HG02588 (cell line): ENCODE results near the gene BRIP1.

Source experiments
- ATAC-seq: cut with Tn5 transposase; IDR thresholded peaks from one replicate; pipeline ENCODE4 v1.9.1; 2021; ENCODE audit warnings: mild to moderate bottlenecking, moderate library complexity; ENCODE audit not compliant: unreplicated experiment

Gene BRIP1

DNA sequence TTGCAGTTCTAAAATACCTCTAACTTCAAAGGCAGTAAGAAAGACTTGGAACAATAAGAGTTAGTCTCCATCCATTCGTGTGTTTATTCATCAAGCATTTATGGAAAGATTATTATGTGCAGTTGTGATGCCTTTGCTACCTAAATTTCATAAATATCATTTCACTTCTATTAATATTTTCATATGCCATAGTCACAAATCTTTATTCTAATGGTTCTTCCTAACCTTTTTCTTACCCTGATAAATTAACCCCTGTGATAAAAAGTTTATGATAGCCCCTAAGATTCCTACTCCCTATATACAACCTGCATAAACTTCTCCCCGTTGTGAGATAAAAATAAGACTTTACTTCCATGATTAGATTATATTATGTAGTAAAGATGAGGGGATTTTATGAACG, 94.9 kb downstream of the BRIP1 start:
- ATAC-seq, result no peak

DNA sequence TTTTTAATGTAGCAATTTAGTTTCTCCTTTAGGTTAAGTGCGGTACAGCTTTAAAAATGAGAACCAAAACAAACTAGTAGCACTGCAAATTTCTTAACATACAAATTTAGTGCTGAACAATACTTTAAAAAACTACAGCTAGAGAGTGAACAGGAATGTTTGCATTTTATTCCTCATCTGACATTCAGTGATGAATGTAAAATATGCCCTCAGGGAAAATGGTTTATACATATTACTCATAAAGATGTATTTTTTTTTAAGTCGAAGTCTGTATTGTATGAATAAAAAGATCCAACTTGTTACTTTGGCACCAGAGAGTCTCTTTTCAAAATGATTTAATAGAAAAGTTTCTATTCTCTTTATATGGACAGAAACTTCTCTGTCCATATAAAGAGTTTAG, 96.8 kb downstream of the BRIP1 start:
- ATAC-seq, result no peak

DNA sequence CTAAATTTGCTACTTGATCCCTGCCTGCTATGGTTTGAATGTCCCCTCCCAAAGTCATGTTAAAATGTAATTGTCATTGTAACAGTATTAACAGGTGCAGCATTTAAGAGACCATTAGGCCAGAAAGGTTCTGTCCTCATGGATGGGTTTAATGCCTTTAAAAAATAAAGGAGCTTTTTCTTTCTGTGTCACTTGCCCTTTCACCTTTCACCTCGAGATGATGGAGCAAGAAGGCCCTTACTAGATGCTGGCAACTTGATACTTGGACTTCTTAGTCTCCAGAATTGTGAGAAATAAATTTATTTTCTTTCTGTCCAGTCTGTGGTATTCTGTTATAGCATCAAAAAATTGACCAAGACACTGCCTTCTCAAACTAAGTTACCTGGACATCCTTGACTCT, 98.5 kb downstream of the BRIP1 start:
- no peak for ATAC-seq

DNA sequence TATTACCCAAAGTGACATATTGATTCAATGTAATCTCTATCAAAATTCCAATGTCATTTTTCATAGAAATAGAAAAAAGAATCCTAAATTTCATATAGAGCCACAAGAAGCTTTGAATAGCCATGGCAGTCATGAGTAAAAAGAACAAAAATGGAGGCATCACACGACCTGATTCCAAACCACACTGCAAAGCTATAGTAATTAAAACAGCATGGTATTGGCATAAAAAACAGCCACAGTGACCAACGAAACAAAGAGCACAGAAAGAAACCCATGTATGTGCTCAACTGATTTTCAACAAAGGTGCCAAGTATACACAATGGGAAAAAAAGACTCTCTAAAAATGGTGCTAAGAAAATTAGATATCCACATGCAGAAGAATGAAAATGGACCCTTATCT, 101.5 kb downstream of the BRIP1 start:
- no peak for ATAC-seq

DNA sequence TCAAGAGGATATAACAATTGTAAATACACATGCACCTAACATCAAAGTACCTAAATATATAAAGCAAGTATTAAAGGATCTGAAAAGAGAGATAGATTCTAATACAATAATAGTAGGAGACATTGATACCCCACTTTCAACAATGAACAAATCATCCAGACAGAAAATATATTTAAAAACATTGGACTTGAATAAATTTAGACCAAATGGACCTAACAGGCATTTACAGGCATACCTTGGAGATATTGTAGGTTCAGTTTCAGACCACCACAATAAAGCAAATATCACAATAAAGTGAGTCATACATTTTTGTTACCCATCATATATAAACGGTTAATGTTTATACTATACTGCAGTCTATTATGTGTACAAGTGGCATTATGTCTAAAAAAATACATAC, 104.0 kb downstream of the BRIP1 start:
- ATAC-seq, result no peak

DNA sequence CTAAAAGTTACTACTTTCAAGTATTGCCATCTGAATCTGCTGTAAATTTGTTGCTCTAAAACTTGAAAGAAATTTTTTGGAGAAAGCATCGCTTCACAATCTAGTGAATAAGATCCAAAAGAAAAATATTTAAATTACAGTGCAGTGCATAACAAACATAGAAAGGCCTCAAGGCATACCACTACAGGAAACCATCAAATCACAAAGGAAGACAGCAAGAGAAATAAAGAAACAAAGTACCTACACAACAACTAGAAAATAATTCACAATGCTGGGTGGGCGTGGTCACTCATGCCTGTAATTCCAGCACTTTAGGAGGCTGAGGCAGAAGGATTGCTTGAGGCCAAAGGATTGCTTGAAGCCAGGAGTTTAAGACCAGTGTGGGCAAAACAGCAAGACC, 104.9 kb downstream of the BRIP1 start:
- ATAC-seq, result no peak

DNA sequence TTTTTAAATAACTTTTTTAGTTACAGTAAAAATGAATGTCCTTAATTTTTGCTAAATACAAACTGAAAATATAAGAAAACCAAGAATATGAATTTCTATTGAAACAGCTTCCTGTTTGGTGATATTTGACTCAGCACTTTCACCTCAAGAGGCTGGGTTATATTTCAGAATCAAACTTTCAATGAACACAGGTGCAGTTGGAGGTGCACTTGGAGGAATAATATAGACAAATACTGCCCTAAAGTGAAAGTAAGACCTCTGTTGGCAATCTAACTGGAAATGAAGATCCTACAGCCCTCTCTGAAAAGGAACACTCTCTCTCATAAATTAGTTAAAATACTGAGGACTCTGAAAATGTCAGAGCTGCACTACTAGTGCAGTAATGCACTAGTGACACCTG, 106.2 kb downstream of the BRIP1 start:
- no peak for ATAC-seq

DNA sequence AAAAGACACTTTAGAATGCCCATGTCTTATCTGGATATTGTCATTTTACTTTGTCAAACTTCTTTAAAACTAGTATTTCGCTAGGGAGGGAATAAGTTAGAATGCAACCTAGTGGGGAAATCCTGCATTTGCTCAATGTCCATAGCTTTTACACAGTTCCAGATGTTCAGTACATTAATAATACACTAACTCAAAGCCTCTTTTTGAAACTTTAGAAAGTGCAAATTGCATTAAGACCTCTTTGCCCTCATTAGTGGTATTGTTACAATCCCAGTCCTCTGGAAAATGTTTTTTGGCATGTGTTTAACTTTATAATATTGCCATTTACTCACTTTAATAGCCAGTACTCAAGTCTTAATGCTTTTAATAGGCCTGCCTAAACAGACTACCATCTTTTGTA, 106.8 kb downstream of the BRIP1 start:
- no peak for ATAC-seq

DNA sequence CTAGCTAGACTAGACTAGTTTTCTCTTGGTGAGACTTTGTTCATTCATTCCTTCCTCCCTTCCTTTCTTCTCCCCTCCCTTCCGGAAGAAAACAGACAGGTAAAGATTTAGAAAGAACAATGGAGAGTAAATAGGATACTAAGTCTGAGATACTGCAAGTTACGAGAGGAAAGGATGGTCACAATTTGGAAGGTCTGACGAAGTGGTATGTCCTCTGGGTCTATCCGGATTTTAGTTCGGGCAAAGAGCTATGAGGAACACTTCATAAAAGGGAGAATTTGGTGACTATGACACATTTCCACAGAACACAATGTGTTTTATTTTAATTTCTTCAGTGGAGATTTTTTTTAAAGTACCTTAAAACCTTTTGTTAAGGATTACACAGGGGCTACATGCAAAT, 107.7 kb downstream of the BRIP1 start:
- ATAC-seq, result no peak

DNA sequence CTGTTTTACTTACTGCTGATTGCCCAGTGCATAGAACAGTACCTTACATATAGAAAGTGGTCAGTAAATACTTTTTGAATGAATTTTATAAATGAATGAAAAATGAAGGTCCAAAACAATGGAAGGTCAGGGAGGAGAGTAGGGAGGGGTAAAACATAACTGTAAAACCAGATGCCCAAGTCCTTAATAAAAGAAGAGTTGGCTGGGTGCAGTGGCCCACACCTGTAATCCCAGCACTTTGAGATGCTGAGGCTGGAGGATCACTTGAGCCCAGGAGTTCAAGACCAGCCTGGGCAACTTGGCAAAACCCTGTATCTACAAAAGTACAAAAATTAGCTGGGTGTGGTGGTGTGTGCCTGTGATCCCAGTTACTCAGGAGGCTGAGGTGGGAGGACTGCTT, 108.2 kb downstream of the BRIP1 start:
- ATAC-seq, result no peak

DNA sequence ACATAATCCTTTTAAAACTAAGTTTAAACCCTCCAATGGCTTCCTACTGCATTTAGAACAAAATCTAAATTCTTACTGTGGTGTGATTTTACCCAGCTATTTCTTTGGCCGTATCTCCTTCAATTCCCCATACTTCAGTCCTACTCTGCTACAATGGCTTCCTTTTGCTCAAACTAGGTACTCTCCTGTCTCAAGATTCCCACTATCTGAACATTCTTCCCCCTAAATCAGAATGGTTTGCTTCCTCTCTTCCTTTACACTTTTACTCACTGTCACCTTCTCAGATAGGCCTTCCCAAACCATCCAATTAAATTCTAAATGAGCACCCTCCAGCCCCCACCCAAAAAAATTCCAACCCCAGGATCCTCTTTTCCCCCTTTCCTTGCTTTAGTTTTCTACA, 109.2 kb downstream of the BRIP1 start:
- no peak for ATAC-seq

DNA sequence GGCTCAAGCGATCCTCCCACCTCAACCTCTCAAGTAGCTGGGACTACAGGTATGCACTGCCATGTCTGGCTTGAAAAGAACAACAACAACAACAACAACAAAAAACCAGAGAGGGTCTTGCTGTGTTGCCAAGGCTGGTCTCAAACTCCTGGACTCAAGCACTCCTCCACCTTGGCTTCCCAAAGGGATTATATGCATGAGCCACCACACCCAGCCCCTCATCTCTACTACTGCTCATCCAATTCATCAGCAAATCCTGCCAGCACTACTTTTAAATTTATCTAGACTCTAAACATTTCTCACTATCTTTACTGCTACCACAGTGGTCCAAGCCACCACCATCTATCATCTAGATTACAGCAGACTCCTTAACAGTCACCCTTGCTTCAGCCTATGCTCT, 109.6 kb downstream of the BRIP1 start:
- ATAC-seq, result no peak

DNA sequence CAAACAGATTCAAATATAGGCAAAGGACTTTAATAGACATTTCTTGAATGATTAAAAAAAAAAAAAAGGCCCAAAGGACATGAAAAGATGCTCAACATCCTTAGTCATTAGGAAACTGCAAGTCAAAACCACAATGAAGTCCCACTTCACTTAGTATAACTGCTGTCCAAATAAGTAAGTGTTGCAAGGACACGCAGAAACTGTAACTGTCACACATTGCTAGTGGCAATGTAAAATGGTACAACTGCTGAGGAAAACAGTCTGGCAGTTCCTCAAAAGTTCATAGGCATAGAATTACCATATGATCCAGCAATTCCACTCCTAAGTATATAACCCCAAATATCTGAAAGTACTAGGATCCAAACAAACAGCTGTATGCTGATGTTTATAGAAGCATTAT, 112.7 kb downstream of the BRIP1 start:
- peak; percentile 91 for ATAC-seq

DNA sequence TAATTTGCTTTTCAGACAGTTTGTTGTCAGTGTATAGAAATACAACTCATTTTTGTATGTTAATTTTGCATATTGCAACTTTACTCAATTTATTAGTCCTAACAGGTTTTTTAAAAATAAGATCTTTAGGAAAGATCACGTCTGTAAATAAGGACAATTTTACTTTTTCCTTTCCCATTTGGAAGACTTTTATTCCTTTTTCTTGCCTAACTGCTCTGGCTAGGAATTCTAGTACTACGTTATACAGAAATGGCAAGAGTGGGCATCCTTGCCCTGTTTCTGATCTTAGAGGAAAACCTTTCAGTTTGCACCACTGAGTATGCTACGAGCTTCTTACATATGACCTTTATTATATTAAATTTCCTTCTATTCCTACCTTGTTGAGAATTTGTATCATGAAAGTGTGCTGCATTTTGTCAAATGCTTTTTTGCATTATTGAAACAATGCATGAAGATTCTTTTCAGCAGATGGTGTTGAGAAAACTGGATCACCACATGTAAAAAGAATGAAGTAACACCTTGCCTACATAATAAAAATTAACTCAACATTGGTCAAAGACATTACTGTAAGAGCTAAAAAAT, 113.4 kb downstream of the BRIP1 start:
- ATAC-seq, result no peak

DNA sequence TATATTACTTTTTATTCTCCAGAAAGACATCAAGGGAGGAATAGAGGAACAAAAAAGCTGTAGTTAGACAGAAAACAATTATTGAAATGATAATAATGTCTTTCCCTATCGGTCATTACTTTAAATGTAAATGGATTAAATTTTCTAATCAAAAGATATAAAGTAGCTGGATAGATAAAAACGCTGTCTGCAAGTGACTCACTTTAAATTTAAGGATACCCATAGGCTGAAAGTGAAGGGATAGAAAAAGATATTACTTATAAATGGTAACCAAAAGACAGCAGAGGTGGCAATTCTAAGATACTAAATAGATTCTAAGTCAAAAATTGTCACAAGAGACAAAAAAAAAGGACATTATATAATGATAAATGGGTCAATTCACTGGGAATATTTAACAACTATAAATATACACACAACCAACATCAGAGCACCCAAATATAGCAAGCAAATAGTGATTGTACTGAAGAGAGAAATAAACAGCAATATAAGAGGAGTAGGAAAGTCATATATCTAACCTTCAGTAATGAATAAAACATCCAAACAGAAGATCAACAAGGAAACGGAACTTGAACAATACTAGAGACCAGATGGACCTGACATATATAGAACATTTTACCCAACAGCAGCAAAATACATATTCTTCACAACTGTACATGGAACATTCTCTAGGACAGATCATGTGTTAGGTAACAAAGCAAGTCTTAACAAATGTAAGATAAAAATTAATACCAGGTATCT, 116.9 kb downstream of the BRIP1 start:
- no peak for ATAC-seq

DNA sequence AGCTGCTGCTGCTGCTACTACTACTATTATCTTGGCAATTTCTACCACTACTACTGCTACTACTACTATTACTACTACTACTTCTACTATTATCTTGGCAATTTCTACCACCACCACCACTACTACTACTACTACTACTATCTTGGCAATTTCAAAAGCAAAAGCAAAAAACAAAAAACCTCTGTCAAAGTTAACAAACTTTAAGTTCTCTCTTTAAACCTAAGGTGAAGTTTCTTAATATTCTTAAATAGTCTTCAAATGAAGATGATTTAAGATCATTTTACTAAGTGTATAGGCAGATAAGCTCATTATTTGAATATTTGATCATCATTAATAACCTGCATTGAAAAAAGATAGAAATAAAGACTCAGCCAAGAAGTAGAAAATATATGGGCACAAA, 118.5 kb downstream of the BRIP1 start:
- ATAC-seq, result no peak

DNA sequence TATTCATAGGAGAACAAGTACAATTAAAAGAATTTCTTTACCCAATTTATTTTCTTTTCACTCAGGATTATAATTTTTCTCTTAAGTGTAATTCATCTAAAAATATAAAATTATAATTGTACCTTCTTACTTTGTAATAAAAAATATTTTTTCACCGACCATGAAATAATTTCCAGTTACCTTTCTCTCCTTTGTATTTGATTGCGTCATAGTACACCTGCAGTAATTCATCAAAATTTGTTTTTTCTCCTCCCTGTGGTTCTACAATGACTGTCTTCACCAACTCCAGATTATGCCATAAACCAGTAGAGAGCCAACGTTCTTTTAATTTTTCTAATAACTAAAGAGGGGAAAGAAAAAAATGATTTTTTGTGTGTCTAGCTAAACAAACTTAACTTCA, 119.1 kb downstream of the BRIP1 start:
- no peak for ATAC-seq

DNA sequence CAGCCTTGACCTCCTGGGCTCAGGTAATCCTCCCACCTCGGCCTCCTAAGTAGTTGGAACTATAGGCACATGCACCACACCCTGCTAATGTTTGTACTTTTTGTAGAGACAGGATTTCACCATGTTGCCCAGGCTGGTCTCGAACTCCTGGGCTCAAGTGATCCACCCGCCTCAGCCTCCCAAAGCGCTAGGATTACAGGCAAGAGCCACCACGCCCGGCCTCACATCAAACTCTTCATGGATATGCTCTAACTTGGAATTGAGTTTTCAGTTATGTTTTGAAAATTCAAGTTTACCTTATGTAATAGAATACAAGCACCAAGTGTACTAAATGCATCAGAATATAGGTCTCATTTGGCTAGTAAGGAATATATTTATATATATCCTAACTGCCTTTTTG, 119.6 kb downstream of the BRIP1 start:
- ATAC-seq, result no peak

DNA sequence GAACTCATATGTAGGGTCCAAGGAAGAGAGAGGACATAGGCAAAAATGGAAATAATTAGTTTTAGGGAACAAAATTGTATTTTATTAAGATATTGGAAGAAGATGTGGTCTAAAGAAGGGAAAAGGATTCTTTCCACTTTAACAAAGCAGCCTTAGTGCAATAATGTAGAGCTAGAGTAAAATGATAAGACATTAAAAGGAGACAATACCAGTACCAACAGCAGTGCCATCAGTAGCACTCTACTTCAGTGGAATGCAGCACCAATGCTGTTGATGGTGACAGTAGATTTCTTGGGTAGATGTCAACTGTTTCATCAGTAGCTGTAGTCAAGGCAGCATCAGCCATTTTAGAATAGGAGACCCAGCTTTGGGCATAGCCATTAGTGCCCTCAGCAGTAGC, 124.3 kb downstream of the BRIP1 start:
- ATAC-seq, result no peak

DNA sequence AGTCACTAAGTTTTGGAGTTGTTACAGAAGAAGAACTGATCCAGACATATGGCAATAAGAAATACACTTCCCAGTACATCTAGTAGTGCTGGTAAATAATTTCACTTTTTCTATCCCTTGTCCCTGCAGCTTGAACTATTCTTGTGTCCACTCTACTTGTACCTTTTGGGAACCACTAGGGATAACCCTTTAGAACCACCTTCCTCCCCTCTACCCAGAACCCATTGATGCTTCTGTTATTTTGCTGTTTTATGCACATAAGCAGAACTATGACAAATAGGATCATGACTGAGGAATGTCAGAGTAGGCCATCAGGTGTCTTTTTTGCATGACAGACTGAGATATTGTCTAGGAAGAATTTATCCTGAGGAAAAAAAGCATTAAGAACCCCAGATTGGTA, 125.1 kb downstream of the BRIP1 start:
- ATAC-seq, result no peak

DNA sequence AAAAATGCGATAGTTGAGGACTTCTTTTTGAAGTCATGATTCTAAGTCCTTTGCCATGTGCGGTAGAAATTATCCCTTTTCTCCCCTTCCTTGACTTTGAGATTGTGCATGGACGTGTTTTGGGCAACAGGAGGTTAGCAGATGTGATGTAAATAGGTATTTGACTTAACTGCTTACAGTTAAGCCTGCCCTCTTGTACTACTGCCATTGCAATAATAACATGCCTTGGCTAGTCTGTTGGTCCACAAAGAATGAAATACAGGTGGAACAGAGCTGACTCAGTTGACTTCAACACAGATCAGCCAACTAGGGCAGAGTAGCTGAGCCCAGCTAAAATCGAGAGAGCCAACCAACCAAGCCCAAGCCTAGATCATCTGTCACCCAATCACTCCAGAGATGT, 125.5 kb downstream of the BRIP1 start:
- no peak for ATAC-seq

DNA sequence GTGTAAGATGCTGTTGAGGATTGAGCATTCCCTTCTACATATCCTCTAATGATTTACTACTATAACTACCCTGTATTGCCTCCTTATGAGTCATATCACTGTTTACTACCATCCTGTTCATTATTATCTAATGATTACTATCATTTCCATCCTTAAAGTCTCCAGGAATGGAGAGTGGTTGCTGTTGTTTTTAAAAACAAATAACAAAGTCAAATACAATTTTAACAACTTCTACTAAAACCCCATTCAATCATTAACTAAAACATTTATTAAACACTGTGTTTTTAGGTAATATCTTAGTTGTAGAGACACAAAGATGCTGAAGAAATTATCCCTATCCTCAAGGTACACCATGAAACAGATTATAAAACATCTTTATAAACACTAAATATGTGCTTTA, 126.9 kb downstream of the BRIP1 start:
- ATAC-seq, result no peak

DNA sequence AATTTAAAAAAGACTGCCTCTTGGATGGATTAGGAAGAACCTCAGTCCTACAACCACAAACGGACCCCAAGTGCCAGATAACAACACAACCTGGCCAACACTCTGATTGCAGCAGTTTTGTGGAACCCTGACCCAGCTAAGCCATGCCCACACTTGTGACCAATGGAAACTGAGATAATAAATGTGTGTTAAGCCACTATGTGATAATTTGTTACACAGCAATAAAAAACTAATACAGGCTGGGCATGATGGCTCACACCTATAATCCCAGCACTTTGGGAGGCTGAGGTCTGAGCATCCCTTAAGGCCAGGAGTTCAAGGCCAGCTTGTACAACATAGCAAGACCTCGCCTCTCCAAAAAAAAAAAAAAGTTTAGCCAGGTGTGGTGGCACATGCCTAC, 127.5 kb downstream of the BRIP1 start:
- no peak for ATAC-seq
